LNCAP (cell line): ENCODE results near the gene TTC12.

Experiments used
- TF ChIP-seq, protein P1 (sequence below): fragments of 450-650 bp; IDR thresholded peaks from 2 replicates; pipeline ENCODE4 v1.5.1; 2017; ENCODE audit warnings: mild to moderate bottlenecking

The TTC12 gene

DNA sequence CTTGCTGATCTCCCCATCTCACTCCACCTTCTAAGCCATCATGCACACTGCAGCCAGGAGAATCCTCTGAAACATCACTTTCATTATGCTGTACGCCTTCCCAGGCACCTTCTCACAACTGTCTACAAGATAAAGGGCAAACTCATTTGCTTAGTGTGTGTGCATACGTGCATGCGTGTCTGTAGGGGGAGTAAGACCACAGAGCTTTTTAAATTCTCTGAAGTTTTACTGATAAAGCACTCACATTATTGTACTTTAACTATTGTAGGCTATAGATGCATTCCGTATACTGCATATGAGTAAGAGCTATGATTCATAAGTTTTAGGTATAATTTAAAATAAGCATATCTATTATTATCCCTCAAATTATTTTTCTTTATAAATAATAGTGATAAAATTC, 57.9 kb downstream of the TTC12 start:
- TF ChIP-seq, protein P1, sequence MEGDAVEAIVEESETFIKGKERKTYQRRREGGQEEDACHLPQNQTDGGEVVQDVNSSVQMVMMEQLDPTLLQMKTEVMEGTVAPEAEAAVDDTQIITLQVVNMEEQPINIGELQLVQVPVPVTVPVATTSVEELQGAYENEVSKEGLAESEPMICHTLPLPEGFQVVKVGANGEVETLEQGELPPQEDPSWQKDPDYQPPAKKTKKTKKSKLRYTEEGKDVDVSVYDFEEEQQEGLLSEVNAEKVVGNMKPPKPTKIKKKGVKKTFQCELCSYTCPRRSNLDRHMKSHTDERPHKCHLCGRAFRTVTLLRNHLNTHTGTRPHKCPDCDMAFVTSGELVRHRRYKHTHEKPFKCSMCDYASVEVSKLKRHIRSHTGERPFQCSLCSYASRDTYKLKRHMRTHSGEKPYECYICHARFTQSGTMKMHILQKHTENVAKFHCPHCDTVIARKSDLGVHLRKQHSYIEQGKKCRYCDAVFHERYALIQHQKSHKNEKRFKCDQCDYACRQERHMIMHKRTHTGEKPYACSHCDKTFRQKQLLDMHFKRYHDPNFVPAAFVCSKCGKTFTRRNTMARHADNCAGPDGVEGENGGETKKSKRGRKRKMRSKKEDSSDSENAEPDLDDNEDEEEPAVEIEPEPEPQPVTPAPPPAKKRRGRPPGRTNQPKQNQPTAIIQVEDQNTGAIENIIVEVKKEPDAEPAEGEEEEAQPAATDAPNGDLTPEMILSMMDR: no peak

DNA sequence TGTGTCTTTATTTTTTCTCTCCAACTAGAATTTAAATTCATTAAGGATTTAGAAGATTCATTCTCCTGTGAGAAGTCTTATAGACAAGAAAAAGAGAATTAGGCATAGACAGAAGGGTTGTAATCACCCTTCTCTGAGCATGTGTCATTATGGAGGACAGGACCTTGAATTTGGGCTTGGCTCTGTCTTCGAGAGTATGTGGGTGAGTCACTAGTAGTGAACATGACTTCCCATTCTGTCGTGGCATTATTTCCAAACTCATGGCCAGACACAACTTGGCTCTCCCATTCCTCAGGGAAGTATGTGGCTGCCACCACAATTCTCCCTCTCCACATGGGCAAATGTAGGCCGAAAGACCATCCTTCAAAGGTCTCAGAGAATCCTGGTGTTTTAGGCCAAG, 58.9 kb downstream of the TTC12 start:
- TF ChIP-seq, protein P1: no peak

DNA sequence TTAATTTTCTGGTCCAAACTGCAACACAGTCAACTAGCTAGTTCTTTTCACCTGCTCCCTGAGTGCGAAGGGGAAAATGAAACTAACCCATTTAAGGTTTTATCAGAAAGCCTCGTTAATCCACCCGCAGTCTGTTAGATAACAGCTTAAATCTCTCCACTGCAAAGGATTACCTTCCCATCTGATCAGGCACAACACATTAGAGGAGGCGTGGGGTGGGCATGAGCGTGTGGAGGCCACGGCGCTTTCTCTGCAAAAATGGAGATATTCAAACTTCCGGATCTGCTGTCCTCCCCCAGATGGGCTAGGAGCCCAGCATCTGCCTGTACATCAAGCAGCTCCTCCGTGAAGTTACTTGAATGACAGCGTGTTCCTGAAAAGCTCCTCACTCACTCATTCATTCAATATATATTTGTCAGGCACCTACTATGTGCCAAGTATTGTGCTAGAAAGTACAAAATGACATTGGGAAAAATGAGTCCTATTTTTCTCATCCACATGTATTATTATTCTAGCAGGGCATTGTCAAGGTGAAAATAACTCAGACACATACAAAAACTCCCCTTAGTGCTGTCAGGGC, 59.7 kb downstream of the TTC12 start:
- TF ChIP-seq, protein P1: no peak

DNA sequence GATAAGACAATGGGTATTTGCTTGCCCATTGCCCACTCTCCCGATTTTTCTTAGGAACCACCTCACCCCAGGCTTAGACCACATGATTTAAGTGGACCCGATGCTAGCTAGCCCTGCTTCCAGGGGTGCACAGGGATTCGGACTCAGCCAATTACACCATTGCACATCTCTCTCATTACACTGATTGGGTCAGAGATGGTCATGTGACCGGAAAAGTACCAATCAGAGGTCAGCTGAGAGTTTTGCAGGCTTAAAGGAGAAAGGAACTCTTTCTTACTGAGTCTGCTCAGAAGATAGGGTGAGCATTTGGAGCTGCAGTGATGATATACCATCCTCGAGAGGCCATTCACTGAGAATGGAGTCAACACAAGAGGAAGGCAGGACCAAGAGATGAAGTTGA, 61.0 kb downstream of the TTC12 start:
- TF ChIP-seq, protein P1: no peak

DNA sequence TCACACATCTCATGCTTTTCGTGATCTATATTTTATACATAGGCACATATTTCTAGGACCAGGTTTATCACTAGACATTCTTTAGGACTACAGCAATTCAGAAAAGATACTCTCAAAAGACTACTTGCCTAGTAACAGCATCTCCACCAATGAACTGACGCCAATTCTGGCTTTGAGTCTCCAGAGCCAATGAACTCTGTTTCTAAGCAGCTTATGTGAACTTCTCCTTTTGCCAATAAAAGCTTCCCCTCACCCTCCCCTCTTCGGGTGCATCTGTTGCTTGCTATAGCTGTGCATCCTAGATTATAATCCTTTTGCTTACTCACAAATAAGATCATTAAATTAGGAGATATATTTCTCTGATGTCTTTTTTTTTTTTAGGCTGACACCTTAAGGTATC, 61.8 kb downstream of the TTC12 start:
- TF ChIP-seq, protein P1: no peak

DNA sequence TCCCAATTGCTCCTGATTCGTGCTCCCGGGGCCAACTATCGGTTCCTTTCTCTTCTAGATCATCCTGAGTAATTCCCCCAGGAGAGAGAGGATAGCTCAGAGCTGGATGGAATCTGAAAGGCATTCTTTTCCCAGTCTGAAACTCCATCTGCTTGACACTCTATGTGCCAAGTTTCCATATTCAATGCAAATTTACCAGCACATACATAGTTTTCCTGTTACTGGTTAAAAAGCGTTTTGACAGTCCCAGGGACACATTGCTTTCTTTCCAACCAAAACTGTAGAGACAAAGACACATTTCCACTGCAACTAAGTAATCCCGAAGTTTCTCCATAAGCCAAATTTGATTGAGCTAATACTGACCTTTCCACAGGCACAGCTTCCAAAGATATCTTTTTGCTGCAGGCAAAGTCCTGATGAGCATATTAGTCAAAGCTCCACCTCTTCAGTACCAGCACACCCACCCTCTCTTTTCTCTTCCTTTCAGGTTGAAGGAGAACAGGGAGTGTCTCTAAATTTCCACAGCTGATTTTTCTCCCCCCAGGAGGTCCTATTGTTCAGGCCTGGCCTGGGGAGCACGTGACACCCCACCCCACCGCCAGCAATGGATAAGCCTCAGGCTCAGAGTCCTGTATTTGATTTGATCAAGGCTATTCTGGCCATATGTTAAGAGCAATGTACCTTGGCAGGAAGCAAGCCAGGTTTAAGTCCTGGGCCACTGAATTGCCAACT, 63.5 kb downstream of the TTC12 start:
- TF ChIP-seq, protein P1: no peak

DNA sequence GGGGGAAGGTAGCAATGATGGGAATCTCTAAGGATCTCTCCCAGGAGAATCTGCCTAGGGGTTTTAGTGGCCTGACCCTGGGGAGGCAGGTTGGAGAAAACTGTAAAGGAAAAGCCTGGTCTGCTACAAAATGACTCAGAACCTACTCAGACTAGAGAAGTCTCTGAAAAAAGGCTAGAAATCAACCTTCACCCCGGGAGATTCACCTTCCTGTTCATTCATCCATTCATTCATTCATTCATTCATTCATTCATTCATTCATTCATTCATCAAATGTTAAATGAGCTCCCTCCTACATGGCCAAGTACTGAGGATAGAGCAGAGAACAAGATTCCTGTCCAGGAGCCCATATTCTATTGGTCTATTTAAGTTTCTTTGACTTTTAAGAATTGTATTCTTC, 64.3 kb downstream of the TTC12 start:
- TF ChIP-seq, protein P1: no peak
